Mesodermal cell (in vitro differentiated cells): ENCODE measurements around the gene NT5C3B.

Experiments used
- H3K27ac ChIP-seq: 2 replicates; pipeline ENCODE4 v1.7.0; 2013; ENCODE audit warnings: mild to moderate bottlenecking, low read depth, low read length, moderate library complexity; ENCODE audit not compliant: severe bottlenecking
- H3K36me3 ChIP-seq: 2 replicates; pipeline ENCODE4 v1.7.1; 2013; ENCODE audit warnings: mild to moderate bottlenecking, low read length, moderate library complexity; ENCODE audit not compliant: control insufficient read depth, insufficient read depth
- H3K4me1 ChIP-seq: one replicate; pipeline ENCODE4 v1.7.1; 2013; ENCODE audit warnings: mild to moderate bottlenecking, low read length; ENCODE audit not compliant: insufficient read depth, control insufficient read depth, poor library complexity, severe bottlenecking
- H3K4me3 ChIP-seq: 2 replicates; pipeline ENCODE4 v1.7.0; 2013; ENCODE audit warnings: low read length, control low read depth, mild to moderate bottlenecking; ENCODE audit not compliant: insufficient read depth, poor library complexity, severe bottlenecking; ENCODE audit errors: extremely low read depth
- H3K9me3 ChIP-seq: 2 replicates; pipeline ENCODE4 v1.7.1; 2013; ENCODE audit warnings: mild to moderate bottlenecking, low read length, moderate library complexity; ENCODE audit not compliant: control insufficient read depth
- WGBS, 2 experiments: methylation state at CpG; one replicate each; pipeline ENCODE4 v1.1.5; 2013; ENCODE audit warnings: missing lambda C conversion rate in 2 of 2; ENCODE audit not compliant: insufficient coverage in 2 of 2; 5-methylcytosine and 5-hydroxymethylcytosine counted together

The NT5C3B gene

DNA sequence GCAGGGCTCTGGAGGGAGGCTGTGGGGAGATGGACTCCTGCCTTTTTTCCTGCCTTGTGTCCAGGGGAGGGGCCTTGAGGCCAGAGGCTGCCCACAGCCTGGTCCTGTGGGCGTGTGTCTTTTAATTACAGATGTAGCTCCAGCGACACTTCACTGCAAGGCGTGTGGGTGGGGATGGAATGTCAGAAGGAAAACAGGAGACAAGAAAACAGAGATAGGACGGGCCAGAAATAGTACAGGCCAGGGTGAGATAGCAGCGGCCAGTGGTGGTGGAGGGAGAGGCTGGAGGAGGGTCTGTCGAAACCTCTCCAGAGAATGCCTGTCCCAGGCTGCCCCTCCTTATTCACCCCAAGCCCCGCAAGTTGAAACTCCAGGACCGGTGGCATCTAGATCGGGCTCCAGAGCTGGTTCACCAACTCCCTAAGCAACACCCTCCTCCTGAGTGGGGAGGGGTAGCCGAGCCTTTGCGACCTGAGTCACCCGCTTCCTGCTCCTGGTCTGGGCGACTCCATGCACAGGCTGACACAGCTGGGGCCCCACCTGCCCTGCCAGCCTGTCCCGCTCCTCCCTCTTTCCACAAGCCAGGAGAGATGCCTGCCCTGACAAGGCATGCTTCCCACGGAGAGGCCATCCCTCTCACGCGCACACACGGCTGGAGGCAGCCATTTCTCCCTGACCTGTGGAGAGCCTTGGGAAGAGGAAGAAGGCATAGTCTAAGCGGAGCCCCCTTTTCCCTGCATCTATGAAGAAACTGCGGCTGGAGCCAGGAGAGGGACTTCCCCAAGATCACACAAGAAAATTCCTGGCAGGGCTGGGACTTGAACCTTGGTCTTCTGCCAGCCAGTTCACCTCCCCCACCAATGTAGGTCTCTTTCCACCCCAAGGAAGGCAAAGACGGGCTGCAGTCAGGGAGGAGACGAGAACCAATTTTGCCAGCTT lies 42.9 kb downstream of the NT5C3B start:
- Histone ChIP-seq H3K9me3 (no peaks in the 10 kb centered on the region), H3K36me3 (no peaks in the 10 kb centered on the region), H3K4me3 (peak overlapping the region; percentile 21), H3K4me1 (peaks cover 29% of the 10 kb centered on the region), H3K27ac (peak overlapping the region; percentile 98)
- WGBS, 2 experiments = 9 to 11% methylated on average over 10 to 13 of the region's 22 CpGs

DNA sequence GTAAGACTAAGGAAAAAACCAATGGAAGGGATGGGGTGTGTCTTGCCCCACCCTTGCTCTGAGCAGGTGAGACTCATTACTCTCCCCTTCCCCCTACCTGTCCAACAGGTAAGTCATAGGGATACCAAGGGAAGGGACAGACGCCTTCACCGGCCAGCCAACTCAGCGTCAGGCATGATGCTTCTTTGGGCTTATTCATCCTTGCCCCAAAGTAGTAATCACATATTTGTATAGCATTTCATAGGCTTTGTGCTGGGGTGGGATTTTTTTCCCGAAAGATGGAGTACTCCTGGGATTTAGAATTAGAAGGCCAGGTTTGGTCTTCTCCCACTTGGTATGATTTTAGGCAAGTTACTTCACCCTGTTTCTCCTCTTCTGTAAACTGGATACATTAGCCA lies 49.0 kb downstream of the NT5C3B start:
- H3K4me3 ChIP-seq = no peak overlapping the region
- peaks cover 14% of the 10 kb centered on the region for H3K36me3 ChIP-seq
- H3K9me3 ChIP-seq = no peaks in the 10 kb centered on the region
- 0 to 8% methylated on average over 1 to 2 of the region's 4 CpGs for WGBS, 2 experiments
- no peak overlapping the region for H3K27ac ChIP-seq
- peaks cover 21% of the 10 kb centered on the region for H3K4me1 ChIP-seq

DNA sequence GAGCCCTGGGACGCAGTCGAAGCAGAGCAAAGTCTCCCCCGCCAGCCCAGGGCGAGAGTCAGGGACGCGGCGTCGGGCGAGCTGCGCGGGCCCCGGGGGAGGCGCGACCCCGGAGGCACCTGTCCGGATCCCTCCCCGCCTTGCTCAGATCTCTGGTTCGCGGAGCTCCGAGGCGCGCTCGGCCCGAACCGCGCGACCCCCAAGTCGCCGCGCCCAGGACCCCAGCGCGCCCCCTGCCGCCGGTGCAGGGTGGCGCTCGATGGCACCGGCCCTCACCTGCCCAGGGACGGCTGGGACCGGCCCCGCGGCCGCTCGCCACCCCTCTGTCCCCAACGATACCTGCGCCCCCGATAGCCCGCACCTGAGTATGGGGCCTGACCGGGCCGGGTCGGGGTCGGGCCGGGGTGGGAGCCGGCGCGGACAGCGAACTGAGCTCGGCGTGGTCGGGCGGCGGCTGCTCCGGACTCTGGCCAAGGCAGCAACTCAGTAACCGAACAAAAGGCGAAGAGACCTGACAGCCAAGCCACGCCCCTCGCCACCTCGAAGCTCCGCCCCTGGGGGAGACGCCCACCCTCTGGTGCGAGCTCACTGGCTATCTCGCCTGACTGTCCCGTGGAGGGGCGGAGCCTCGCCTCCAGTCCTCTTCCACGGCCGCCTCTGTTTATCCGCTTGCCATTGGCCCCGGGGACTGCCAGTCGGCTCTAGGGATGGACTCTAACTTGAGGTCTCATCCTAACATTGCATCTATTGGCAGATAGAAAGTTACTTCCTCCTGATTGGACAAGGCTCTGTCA lies 49.6 kb downstream of the NT5C3B start, which contains the start of gene JUP:
JUP (minus strand) TSS at position 485 of the 794 bp plus-strand sequence. CDS start 14,857 bp downstream, outside the sequence.
- H3K27ac ChIP-seq = peak within 1 kb of the TSS; percentile 86
- WGBS, 2 experiments = 0 to 1% methylated on average over 68 to 78 of the region's 79 CpGs
- peak within 1 kb of the TSS; percentile 90 for H3K4me3 ChIP-seq
- H3K9me3 ChIP-seq = no peaks in the 10 kb centered on the region
- H3K4me1 ChIP-seq = peaks cover 24% of the 10 kb centered on the region
- peaks cover 20% of the 10 kb centered on the region for H3K36me3 ChIP-seq

DNA sequence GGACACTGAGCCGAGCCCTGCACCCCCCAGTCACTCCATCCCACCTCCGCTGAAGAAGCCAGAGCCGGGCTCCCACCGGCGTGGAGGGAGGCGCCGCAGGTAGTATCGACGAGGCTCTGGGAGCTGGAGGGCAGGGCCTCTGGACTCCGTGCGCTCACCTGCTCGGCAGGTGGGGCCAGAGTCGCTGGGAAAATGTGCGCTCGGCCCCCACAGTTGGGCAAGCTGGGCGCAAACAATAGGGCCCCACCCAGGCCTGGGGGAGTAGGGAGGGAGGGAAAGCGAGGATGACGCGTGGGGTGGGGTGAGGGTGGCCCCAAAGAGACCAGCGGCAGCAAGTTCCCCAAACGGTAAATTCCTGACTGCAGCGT lies 50.2 kb downstream of the NT5C3B start:
- Histone ChIP-seq H3K36me3 (peaks cover 26% of the 10 kb centered on the region), H3K27ac (peak overlapping the region; percentile 86), H3K4me1 (peaks cover 25% of the 10 kb centered on the region), H3K9me3 (no peaks in the 10 kb centered on the region), H3K4me3 (peak overlapping the region; percentile 90)
- WGBS, 2 experiments = 0 to 1% methylated on average over 13 to 18 of the region's 22 CpGs

DNA sequence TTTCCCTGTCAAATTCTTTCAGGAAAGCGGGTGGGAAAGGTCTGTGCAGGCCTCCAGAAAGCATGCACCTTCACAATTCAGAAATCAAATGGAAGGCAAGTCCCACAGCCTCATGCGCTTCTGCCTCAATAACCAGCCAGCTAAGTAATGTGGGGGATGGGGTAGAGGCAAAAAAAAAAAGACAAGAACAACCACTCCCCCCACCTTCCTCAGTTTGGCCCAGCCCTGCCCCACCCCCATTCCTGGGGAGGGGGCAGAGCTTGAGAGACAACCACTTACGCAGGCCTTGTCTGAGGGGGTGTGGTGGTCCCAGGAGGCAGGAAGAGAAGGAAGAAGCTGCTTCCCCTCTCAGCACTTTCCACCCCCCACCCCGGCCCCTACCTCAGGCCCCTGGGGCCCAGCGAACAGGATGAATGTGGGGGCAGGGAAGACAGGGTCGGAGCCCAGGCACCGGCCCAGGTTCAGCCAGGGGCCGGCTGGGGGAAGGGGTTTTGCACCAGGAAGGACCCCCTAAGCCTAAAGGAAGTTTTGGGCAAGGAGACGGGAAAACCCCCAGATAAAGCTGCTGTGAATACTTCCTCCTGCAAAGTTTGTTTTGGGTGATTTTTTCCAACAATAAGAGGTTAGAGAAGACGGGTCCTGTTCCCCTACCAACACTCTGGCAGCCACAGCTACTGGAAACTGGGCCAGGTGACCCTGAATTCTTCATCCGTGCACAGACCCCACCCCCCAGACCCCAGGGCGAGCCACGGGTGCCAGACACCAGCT lies 50.8 kb downstream of the NT5C3B start:
- Histone ChIP-seq H3K9me3 (no peaks in the 10 kb centered on the region), H3K4me1 (peaks cover 25% of the 10 kb centered on the region), H3K4me3 (peak overlapping the region; percentile 90), H3K27ac (peak overlapping the region; percentile 86), H3K36me3 (peaks cover 26% of the 10 kb centered on the region)
- 0% methylated on average over 5 of the region's 13 CpGs for WGBS, 2 experiments

DNA sequence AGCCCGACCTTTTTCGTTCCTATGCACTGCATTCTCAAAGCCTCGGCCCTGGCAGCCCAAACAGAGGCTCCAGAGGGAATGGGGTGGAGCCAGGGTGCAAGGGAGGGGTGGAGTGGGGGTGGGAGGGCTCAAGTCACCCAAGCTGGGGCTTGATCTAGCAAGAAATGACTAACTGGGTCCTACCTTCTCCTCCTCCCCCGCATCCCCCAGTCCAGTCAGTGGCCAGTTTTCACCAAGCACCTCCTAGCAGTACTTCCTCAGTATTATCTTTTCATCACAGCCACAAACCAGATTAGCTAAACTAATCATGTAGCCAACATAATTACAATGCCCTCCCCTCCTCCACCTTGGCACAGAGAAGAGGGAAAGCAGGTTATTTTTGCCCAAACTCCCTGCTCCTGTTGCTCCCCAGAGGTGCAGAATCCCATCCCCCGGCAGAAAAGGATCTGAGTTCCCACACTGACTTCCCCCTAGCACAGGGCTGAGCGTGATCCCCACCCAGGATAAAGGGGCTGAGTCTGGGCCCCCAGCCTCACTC lies 51.8 kb downstream of the NT5C3B start:
- Histone ChIP-seq H3K4me1 (peaks cover 25% of the 10 kb centered on the region), H3K27ac (peak overlapping the region; percentile 86), H3K36me3 (peaks cover 32% of the 10 kb centered on the region), H3K4me3 (peak overlapping the region; percentile 90), H3K9me3 (no peaks in the 10 kb centered on the region)
- WGBS, 2 experiments = 0 to 5% methylated on average over 2 to 4 of the region's 6 CpGs

DNA sequence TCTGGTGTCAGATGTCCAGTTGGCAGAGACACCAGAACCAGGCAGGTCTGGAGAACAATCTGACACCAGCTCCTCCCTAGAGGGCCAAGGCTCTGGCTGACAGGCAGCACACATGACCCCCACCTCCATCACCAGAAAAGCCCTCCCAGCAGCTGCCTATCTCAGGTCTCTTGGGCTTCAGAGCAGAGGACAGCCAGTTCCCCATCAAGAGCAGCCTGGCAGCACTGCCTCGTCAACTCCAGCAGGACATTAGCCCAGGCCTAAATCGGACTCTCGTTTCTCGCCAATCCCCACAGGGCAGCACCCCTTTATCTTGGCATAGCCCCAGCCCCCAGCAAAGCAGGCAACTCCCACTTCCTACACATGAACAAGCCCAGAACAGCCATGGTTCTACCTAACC lies 53.9 kb downstream of the NT5C3B start:
- Histone ChIP-seq H3K4me3 (no peak overlapping the region), H3K27ac (peak overlapping the region; percentile 16), H3K4me1 (peaks cover 37% of the 10 kb centered on the region), H3K9me3 (no peaks in the 10 kb centered on the region), H3K36me3 (peaks cover 39% of the 10 kb centered on the region)
- WGBS, 2 experiments = 88 to 100% methylated on average over 3 to 4 of the region's 4 CpGs

DNA sequence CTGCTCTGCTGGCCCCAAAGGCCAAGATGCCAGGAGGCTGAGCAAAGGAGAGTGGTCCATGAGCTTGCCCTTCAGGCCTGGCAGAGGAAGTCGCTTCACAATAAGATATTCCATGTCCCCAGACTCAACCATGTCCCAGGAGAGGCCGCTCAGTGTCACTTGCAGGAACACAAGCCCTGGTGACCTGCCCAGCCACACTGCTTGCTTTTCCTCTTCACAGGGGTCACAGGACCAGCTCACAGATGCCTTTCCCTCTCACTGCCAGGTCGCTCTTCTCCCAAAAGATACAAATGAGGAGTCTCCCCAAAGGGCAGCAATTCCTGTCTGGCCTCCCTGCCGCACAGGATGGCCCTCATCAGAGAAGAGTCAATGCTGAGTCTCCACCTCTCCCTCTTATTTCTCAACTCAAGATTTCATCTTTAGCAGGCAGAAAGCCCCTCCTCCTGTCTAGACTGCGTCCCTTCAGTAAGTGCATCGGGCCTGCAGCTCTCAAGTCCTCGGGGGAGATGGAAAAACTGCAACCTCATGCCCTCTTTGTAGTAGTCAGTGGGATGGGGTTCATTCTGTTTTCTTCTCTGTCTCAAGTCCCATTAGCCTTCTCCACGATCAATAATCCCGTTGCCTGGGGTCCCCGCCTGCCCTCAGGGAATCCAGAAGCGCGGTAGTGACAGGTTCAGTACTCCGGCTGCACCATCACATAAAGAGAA lies 54.5 kb downstream of the NT5C3B start:
- peaks cover 44% of the 10 kb centered on the region for H3K36me3 ChIP-seq
- H3K27ac ChIP-seq = peak overlapping the region; percentile 16
- H3K4me1 ChIP-seq = peaks cover 42% of the 10 kb centered on the region
- WGBS, 2 experiments = 93 to 94% methylated on average over 10 to 12 of the region's 13 CpGs
- H3K4me3 ChIP-seq = no peak overlapping the region
- no peaks in the 10 kb centered on the region for H3K9me3 ChIP-seq

DNA sequence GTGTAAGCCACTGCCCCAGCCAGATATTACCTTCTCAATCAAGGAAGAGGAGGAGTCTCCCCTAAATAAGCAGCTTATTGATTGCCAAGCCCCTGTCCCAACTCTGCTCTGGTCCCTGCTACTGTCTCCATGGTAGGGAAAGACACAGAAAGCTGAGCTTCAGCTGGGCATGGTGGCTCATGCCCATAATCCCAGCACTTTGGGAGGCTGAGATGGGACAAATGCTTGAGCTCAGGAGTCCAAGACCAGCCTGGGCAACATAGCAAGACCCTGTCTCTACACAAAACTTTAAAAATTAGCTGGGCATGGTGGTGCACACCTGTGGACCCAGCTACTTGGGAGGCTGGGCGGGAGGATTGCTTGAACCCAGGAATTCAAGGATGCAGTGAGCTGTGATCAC lies 56.1 kb downstream of the NT5C3B start:
- Histone ChIP-seq H3K4me1 (peaks cover 56% of the 10 kb centered on the region), H3K27ac (no peak overlapping the region), H3K4me3 (no peak overlapping the region), H3K36me3 (peaks cover 58% of the 10 kb centered on the region), H3K9me3 (no peaks in the 10 kb centered on the region)
- 100% methylated on average over 1 of the region's 1 CpG; no CpG with 5 or more reads in 1 of the 2 experiments for WGBS, 2 experiments
